ENCODE results near the gene ATXN1.

DNA sequence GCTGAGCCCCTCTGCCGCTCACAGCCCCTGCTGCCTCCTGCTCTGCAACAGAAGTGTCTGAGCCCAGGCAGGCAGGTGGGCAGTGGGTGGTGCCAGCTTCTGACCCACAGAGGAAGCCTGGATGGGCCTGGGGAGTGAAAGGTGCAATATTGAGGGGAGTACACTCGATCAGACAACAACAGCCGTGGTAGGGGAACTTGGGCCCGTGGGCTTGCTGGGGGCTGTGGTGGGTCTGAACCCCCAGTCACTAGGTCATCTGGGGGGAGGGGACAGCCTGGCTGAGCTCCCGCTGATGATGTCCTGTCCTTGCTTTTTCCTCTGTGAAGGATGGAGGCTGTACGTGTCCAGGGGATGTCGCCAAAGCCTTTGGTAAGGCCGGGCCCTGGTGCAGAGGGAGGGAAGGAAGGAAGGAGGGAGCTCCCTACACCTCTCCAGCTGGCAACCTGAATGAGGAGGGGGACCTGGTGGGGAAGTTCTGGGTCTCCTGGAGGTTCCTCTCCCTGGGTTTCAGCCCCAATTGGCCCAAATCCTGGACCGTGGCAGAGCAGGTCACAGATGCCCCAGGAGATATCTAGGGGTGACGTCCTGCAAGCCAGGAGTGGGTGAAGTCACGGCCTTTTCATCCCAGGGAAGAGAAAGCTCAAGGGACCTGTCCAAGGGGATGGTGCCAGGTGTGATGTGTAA lies 475.7 kb downstream of the ATXN1 start:
- TF ChIP-seq TEAD4 (IDR thresholded peaks at IDR 0.05; ENCODE audit: low read depth, low read length) (no peak), POLR2A (IDR thresholded peaks at IDR 0.05; ENCODE audit: control extremely low read depth in 1 of 2, low read depth in 2 of 2, low read length in 2 of 2) (no peak)
- TF ChIP-seq, protein P1, sequence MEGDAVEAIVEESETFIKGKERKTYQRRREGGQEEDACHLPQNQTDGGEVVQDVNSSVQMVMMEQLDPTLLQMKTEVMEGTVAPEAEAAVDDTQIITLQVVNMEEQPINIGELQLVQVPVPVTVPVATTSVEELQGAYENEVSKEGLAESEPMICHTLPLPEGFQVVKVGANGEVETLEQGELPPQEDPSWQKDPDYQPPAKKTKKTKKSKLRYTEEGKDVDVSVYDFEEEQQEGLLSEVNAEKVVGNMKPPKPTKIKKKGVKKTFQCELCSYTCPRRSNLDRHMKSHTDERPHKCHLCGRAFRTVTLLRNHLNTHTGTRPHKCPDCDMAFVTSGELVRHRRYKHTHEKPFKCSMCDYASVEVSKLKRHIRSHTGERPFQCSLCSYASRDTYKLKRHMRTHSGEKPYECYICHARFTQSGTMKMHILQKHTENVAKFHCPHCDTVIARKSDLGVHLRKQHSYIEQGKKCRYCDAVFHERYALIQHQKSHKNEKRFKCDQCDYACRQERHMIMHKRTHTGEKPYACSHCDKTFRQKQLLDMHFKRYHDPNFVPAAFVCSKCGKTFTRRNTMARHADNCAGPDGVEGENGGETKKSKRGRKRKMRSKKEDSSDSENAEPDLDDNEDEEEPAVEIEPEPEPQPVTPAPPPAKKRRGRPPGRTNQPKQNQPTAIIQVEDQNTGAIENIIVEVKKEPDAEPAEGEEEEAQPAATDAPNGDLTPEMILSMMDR (IDR thresholded peaks at IDR 0.05; ENCODE audit: control extremely low read depth in 1 of 3, insufficient read depth in 1 of 3, low read depth in 1 of 3, low read length in 3 of 3), result no peak
- TF ChIP-seq, protein P2, sequence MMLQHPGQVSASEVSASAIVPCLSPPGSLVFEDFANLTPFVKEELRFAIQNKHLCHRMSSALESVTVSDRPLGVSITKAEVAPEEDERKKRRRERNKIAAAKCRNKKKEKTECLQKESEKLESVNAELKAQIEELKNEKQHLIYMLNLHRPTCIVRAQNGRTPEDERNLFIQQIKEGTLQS (IDR thresholded peaks at IDR 0.05; ENCODE audit: insufficient read depth, low read depth, low read length), result no peak
